Lung microvascular endothelial cell (primary cell): ENCODE measurements around the gene CNTNAP5. TPM values are rescaled to one million over a fixed set of nuclear protein-coding genes. Genes with fewer than 3 reads are reported as not detected.

ENCODE experiments used
- DNase-seq, 2 donors: peaks; one replicate each; pipeline versions ENCODE4 v3.0.0 to v3.0.0-alpha.2; 2010; ENCODE audit warnings: low read depth in 2 of 2
- total RNA-seq: library from RNA; depleted of rRNA; stranded (reverse); fragments of >200 nt; gene quantifications from 2 replicates; pipeline ENCODE4 v1.2.1, GENCODE V29; 2014

CNTNAP5 gene
- total RNA-seq, 1 donor from 2014 or later = not detected

GRCh38 chr2:124683536-124684428 lies 658.7 kb downstream of the CNTNAP5 start:
- no peak for DNase-seq

GRCh38 chr2:124689348-124689747 lies 664.3 kb downstream of the CNTNAP5 start:
- DNase-seq = no peak

- no peak for DNase-seq
Observed at GRCh38 chr2:124692216-124692615, 667.1 kb downstream of the CNTNAP5 start.

- no peak for DNase-seq
Observed at GRCh38 chr2:124692707-124693106, 667.6 kb downstream of the CNTNAP5 start.

GRCh38 chr2:124693156-124693555 lies 668.1 kb downstream of the CNTNAP5 start:
- DNase-seq = no peak

- DNase-seq = no peak
Observed at GRCh38 chr2:124698979-124699565, 674.0 kb downstream of the CNTNAP5 start.

- no peak for DNase-seq
Observed at GRCh38 chr2:124702777-124703176, 677.7 kb downstream of the CNTNAP5 start.

- no peak for DNase-seq
Observed at GRCh38 chr2:124704071-124704925, 679.2 kb downstream of the CNTNAP5 start.

- DNase-seq = no peak
Observed at GRCh38 chr2:124708661-124709060, 683.6 kb downstream of the CNTNAP5 start.

GRCh38 chr2:124713969-124714368 lies 688.9 kb downstream of the CNTNAP5 start:
- DNase-seq = no peak

GRCh38 chr2:124725187-124725586 lies 700.1 kb downstream of the CNTNAP5 start:
- no peak for DNase-seq

- DNase-seq = no peak
Observed at GRCh38 chr2:124740636-124741035, 715.5 kb downstream of the CNTNAP5 start.

- DNase-seq = no peak
Observed at GRCh38 chr2:124753842-124754241, 728.8 kb downstream of the CNTNAP5 start.

GRCh38 chr2:124755386-124755785 lies 730.3 kb downstream of the CNTNAP5 start:
- DNase-seq = no peak

GRCh38 chr2:124756048-124756447 lies 731.0 kb downstream of the CNTNAP5 start:
- DNase-seq = no peak

- DNase-seq = no peak
Observed at GRCh38 chr2:124762388-124762787, 737.3 kb downstream of the CNTNAP5 start.

GRCh38 chr2:124763611-124764010 lies 738.5 kb downstream of the CNTNAP5 start:
- no peak for DNase-seq

- DNase-seq = no peak
Observed at GRCh38 chr2:124774781-124775180, 749.7 kb downstream of the CNTNAP5 start.

GRCh38 chr2:124776332-124776731 lies 751.2 kb downstream of the CNTNAP5 start:
- DNase-seq = no peak

GRCh38 chr2:124778076-124778475 lies 753.0 kb downstream of the CNTNAP5 start:
- no peak for DNase-seq

- DNase-seq = no peak
Observed at GRCh38 chr2:124796647-124797046, 771.6 kb downstream of the CNTNAP5 start.

GRCh38 chr2:124797049-124797448 lies 772.0 kb downstream of the CNTNAP5 start:
- no peak for DNase-seq
